ENCODE data around the gene PGAP2. TPM values are rescaled to one million over a fixed set of nuclear protein-coding genes. Genes with fewer than 3 reads are reported as not detected.

The PGAP2 gene
- total and polyA plus RNA-seq, 2 of the 13 experiments (the other 11 are each of a cell fraction or from before 2014, with no cell fraction given) = 21.5 to 47.8 TPM

- TF ChIP-seq ZNF609 (CRISPR knock-in tag; IDR thresholded peaks at IDR 0.05; ENCODE audit: borderline replicate concordance) (peak; percentile 38; the same call in 1 of the 2 replicates), ZNF619 (CRISPR knock-in tag; IDR thresholded peaks at IDR 0.05) (0 out of 2 replicates have a peak, but pooled peaks have one; percentile 32), HNF4A (CRISPR knock-in tag; IDR thresholded peaks at IDR 0.05) (peak; percentile 69), FOXP4 (CRISPR knock-in tag; IDR thresholded peaks at IDR 0.05) (no peak), HNRNPUL1 (IDR thresholded peaks at IDR 0.05; ENCODE audit: low read depth, low read length) (no peak), TBX2 (CRISPR knock-in tag; IDR thresholded peaks at IDR 0.05; ENCODE audit: borderline replicate concordance) (no peak), ARID4A (CRISPR knock-in tag; IDR thresholded peaks at IDR 0.05; ENCODE audit: borderline replicate concordance) (peak; percentile 45), ZNF605 (CRISPR knock-in tag; IDR thresholded peaks at IDR 0.05) (peak; percentile 66), ZNF569 (CRISPR knock-in tag; IDR thresholded peaks at IDR 0.05; ENCODE audit: borderline replicate concordance) (no peak), HNF1B (CRISPR knock-in tag; IDR thresholded peaks at IDR 0.05) (no peak), ZNF724P (CRISPR knock-in tag; IDR thresholded peaks at IDR 0.05; ENCODE audit: borderline replicate concordance) (0 out of 2 replicates have a peak, but pooled peaks have one; percentile 38), ZNF816 (CRISPR knock-in tag; IDR thresholded peaks at IDR 0.05; ENCODE audit: borderline replicate concordance) (no peak), HIC2 (CRISPR knock-in tag; IDR thresholded peaks at IDR 0.05; ENCODE audit: low read depth) (peak; percentile 13; the same call in 1 of the 2 replicates)
Measured at GRCh38 chr11:3855808-3856491, 47.6 kb downstream of the PGAP2 start (continued).

Data from HepG2 (cell line).